Left lung (tissue), 10 donors: ENCODE measurements around the gene OR9G4. TPM values are rescaled to one million over a fixed set of nuclear protein-coding genes. Genes with fewer than 3 reads are reported as not detected.

Experiments
- ATAC-seq: fragments of 200-7000 bp; cut with Tn5 transposase; one replicate; pipeline ENCODE4 v1.9.1; 2020; ENCODE audit warnings: moderate library complexity
- DNase-seq, 4 donors: peaks; one replicate each; pipeline ENCODE4 v3.0.0-alpha.2; 2013 to 2020
- H3K27ac ChIP-seq, 2 donors: fragments of 200-600 bp; sonication (generic) in 1 of 2; one replicate each; pipeline versions ENCODE4 v1.5.0 to v1.8.0; 2020 to 2021
- H3K27me3 ChIP-seq, 2 donors: fragments of 200-600 bp; sonication (generic) in 1 of 2; one replicate each; pipeline versions ENCODE4 v1.5.0 to v1.8.0; 2020 to 2021
- H3K36me3 ChIP-seq, 2 donors: fragments of 200-600 bp; sonication (generic) in 1 of 2; one replicate each; pipeline versions ENCODE4 v1.5.0 to v1.8.0; 2020 to 2021
- H3K4me1 ChIP-seq, 2 donors: fragments of 200-600 bp; one replicate each; pipeline ENCODE4 v1.8.0; 2021
- H3K4me3 ChIP-seq, 2 donors: fragments of 200-600 bp; sonication (generic) in 1 of 2; one replicate each; pipeline versions ENCODE4 v1.5.0 to v1.8.0; 2020 to 2021; ENCODE audit warnings: mild to moderate bottlenecking in 1 of 2
- H3K9me3 ChIP-seq, 2 donors: fragments of 200-600 bp; sonication (generic) in 1 of 2; one replicate each; pipeline versions ENCODE4 v1.5.0 to v1.8.0; 2020 to 2021
- intact Hi-C, 2 donors: fragments of 100-400 bp; cut with DNase I; formaldehyde crosslinking; loops; one replicate each; pipeline versions ENCODE4 v1.11.2 to v1.14.2; 2022
- polyA plus RNA-seq, 6 donors: library from polyadenylated mRNA; unstranded; fragments of 120-200 nt; gene quantifications; one replicate each; pipeline ENCODE4 v1.2.1, GENCODE V29; 2013; ENCODE audit not compliant: insufficient read length in 6 of 6
- total RNA-seq, 2 donors: library from RNA; stranded (reverse); fragmentation: NEBNext Ultra II Directional; extraction: Animal tissue kit (Norgen Biotek cat#: 25700); gene quantifications; one replicate each; pipeline ENCODE4 v1.2.1, GENCODE V29; 2021
- TF ChIP-seq, protein P1 (sequence below), 2 donors: fragments of 200-600 bp; sonication (generic) in 1 of 2; IDR thresholded peaks; one replicate each; pipeline versions ENCODE4 v1.5.0 to v1.8.0; 2021; ENCODE audit warnings: antibody characterized with exemption in 2 of 2
- donor health status: DM: no; HTN: yes; CAD: no.
- donor health status: DM: no; HTN: no; CAD: no.

Gene OR9G4
- total and polyA plus RNA-seq, 8 donors = not detected

DNA sequence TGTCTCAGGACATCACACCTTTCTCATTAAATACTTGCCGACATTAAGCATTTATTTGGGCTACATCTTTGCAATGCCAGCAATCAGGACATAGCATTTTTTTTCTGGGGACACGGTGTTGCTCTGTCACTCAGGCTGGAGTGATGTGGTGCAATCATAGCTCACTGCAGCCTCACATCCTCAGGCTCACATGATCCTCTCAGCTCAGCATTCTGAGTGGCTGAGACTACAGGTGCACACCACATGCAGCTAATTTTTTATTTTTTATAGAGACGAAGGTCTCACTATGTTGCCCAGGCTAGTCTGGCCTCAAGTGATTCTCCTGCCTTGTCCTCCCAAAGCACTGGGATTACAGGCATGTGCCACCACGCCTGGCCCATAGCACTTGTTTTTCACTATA is 28.0 kb downstream of the OR9G4 start:
- no peak overlapping the region for H3K27ac ChIP-seq
- H3K27me3 ChIP-seq = no peaks in the 10 kb centered on the region
- TF ChIP-seq, protein P1, sequence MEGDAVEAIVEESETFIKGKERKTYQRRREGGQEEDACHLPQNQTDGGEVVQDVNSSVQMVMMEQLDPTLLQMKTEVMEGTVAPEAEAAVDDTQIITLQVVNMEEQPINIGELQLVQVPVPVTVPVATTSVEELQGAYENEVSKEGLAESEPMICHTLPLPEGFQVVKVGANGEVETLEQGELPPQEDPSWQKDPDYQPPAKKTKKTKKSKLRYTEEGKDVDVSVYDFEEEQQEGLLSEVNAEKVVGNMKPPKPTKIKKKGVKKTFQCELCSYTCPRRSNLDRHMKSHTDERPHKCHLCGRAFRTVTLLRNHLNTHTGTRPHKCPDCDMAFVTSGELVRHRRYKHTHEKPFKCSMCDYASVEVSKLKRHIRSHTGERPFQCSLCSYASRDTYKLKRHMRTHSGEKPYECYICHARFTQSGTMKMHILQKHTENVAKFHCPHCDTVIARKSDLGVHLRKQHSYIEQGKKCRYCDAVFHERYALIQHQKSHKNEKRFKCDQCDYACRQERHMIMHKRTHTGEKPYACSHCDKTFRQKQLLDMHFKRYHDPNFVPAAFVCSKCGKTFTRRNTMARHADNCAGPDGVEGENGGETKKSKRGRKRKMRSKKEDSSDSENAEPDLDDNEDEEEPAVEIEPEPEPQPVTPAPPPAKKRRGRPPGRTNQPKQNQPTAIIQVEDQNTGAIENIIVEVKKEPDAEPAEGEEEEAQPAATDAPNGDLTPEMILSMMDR (IDR thresholded peaks at IDR 0.05) = no peak
- no peak for ATAC-seq
- intact Hi-C loops = no loop called here
- H3K9me3 ChIP-seq = no peaks in the 10 kb centered on the region
- H3K36me3 ChIP-seq = no peaks in the 10 kb centered on the region
- DNase-seq = no peak
- no peaks in the 10 kb centered on the region for H3K4me1 ChIP-seq
- H3K4me3 ChIP-seq = no peak overlapping the region

GRCh38 chr11:56716379-56716854 is 32.1 kb downstream of the OR9G4 start:
- H3K27me3 ChIP-seq = no peaks in the 10 kb centered on the region
- intact Hi-C loops = no loop called here
- no peak overlapping the region for H3K27ac ChIP-seq
- DNase-seq (peak in 1 of 4 donors; percentile 3), ATAC-seq (no peak)
- TF ChIP-seq, protein P1 (IDR thresholded peaks at IDR 0.05) = no peak
- H3K9me3 ChIP-seq = no peaks in the 10 kb centered on the region
- H3K4me1 ChIP-seq = no peaks in the 10 kb centered on the region
- H3K36me3 ChIP-seq = no peaks in the 10 kb centered on the region
- no peak overlapping the region for H3K4me3 ChIP-seq

GRCh38 chr11:56714206-56714605 is 34.3 kb downstream of the OR9G4 start:
- H3K36me3 ChIP-seq = no peaks in the 10 kb centered on the region
- H3K4me1 ChIP-seq = no peaks in the 10 kb centered on the region
- no peak overlapping the region for H3K27ac ChIP-seq
- no peak overlapping the region for H3K4me3 ChIP-seq
- no peaks in the 10 kb centered on the region for H3K27me3 ChIP-seq
- ATAC-seq (no peak), DNase-seq (no peak)
- H3K9me3 ChIP-seq = peaks cover 0 to 2% of the 10 kb centered on the region in 2 donors
- TF ChIP-seq, protein P1 (IDR thresholded peaks at IDR 0.05) = no peak
- intact Hi-C loops = no loop called here

GRCh38 chr11:56706486-56706885 is 42.0 kb downstream of the OR9G4 start:
- H3K4me3 ChIP-seq = no peak overlapping the region
- ATAC-seq (no peak), DNase-seq (no peak)
- TF ChIP-seq, protein P1 (IDR thresholded peaks at IDR 0.05) = no peak
- H3K27ac ChIP-seq = no peak overlapping the region
- no peaks in the 10 kb centered on the region for H3K4me1 ChIP-seq
- H3K9me3 ChIP-seq = peaks cover 0 to 2% of the 10 kb centered on the region in 2 donors
- H3K36me3 ChIP-seq = no peaks in the 10 kb centered on the region
- H3K27me3 ChIP-seq = no peaks in the 10 kb centered on the region
- intact Hi-C loops = no loop called here

- intact Hi-C loops = no loop called here
- no peak for DNase-seq
- TF ChIP-seq, protein P1 (IDR thresholded peaks at IDR 0.05) = no peak
- no peaks in the 10 kb centered on the region for H3K36me3 ChIP-seq
- no peaks in the 10 kb centered on the region for H3K4me1 ChIP-seq
- H3K27me3 ChIP-seq = no peaks in the 10 kb centered on the region
- ATAC-seq = no peak
- peaks cover 0 to 2% of the 10 kb centered on the region in 2 donors for H3K9me3 ChIP-seq
- no peak overlapping the region for H3K27ac ChIP-seq
- no peak overlapping the region for H3K4me3 ChIP-seq
Measured at GRCh38 chr11:56705784-56706396, 42.6 kb downstream of the OR9G4 start.
